RKO (cell line): ENCODE results near the gene EIF3F.

ENCODE experiments used
- DNase-seq: peaks from one replicate; pipeline ENCODE4 v3.0.0-alpha.2; 2016; ENCODE audit warnings: low spot score

EIF3F gene

DNA sequence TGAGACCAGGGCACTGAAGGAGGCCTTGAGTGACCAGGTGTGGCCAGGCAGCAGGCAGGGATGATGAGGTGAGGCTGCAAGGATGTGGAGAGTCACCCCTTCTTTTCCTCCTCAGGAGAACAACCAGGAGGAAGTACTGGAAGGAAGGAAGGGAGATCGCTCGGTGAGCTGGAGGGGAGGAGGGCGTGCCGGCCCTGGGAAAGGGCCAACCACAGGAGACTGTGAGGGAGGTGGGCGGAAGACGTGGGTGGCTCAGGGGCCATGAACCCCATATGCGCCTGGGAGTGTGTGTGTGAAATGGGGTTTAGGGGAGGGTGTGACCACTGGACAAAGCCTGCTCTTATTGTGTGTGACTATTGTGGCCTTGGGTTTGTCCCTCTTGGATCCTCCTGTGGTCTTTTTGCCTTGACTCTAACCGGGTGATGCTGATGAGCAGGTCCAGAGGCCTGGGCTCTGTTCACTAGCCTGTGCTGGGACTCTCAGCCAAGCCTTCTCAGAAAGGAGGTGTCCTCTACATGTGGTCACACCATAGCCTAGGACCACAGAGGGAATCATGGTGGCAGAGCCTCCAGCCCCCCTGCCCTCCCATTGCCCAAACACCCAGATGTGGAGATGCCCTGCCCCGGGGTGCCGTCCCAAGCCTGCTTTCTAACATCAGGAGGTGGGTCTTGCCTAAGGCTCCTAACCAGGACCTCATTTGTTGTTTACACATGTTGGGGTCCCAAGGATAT lies 52.6 kb downstream of the EIF3F start:
- no peak for DNase-seq

DNA sequence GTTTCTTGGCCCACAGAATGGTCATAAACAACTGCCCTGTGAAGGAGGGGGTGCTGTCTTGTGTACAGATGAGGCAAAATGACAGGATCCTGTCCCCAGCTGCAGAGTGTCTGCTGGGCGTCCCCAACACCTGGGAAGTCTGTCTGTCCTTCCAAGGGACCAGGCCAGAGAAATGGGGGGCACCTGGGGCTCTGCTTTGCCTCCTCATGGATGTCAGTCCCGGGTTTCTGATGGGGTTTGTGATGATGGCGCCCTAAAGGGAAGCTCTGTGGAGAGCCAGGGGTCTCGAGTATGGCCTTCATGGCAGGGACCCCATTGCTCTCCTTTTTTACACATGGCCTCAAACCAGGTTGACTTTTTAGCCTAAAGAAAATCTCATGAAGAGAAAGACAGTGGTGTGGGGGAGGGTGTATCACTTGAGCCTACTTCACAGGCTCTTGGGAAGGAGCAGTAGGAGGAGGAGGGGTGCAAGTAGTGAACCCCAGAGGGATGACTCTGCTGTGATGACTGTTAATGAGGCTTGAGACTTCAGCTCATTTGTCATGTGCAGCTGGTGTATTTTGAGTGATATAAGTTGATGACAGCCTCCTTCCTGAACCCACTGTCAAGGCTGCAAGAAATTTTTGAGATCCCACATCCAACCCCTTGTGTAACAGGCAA lies 53.3 kb downstream of the EIF3F start:
- DNase-seq = no peak

DNA sequence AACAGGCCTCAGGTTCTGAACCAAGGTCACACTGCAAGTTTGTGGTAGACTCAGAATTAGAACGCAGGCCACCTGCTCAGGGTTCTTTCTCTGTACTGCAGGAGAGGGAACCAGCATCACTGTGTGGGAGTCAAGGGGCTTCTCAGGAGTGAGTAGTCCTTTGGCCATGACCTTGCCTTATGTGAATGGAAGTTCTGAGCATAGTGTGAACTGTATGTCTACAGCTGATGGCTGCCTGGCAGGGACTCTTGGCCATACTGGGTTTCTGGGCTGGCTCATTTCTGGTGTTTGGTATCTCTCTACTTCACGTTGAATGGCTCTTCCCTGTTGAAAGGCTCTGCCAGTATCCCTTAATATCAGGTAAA lies 53.8 kb downstream of the EIF3F start:
- no peak for DNase-seq

DNA sequence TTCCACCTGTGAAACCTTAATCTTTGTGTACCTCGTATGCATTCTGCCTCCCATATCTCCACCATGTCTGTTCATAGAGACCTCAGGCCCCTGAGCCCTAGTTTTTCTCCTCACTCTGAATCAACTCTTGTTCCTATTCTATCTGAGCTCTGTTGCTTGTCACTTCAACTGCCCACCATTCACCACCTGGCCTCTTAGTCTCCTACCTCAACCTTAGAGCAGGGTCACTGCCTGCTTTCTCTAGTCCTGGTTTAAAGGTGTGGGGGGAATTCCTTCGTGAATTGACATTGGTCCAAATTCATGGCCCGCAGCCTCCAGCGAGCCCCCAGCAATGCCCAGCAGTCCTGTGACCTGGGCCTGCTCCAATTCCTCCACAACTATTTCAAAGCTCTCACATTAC lies 54.4 kb downstream of the EIF3F start:
- DNase-seq = no peak

DNA sequence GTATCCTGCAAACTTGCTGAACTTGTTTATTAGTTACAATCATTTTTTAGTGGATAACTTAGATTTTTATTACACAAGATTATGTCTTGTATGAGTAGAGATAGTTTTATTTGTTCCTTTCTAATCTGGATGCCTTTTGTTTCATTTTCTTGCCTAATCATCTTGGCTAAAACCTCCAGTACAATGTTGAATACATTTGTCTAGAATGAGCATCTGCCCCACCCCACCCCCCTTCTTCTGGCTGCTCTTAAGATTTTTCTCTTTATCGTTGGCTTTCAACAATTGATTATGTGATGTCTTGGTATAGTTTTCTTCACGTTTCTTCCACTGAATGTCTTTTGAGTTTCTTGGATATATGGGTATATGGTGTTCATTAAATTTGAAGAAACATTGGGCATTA lies 56.6 kb downstream of the EIF3F start:
- no peak for DNase-seq

DNA sequence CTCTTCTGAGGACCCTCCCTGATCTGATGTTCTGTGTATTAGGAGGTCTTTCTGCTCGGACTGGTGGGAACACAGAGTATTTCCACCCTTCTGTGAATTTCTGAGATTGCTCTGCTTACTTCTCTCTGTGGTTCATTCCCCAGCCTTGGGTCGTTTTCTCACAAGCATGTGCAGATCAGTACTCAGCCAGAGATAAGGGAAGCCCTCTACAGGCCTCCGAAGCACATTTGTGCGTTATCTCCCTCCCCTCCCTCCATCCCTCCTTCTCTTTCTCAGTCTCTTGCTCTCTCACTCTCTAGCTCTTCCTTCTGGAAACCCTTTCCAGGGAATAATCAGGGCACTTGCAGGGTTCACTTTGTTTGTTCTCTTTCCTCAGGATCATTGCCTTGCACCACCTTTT lies 58.7 kb downstream of the EIF3F start:
- no peak for DNase-seq

DNA sequence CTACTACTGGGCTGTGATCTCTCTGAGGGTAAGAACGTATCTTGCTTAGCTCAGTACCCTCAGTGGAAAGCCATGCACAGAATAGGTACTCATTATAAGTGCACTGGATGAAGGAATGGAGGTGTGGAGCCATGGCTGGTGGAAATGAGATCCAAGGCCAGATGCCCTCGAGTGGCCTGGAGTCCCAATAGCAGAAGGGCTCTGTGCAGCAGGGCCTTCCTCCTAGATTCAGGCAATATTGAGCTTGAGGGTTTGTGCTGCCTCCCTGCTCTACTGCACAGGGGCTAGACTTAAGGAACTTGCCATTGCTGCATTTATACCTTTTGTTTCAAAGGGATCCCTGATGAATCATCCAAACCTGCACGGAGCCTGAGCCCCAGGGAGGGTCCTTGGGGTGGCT lies 60.2 kb downstream of the EIF3F start:
- no peak for DNase-seq

DNA sequence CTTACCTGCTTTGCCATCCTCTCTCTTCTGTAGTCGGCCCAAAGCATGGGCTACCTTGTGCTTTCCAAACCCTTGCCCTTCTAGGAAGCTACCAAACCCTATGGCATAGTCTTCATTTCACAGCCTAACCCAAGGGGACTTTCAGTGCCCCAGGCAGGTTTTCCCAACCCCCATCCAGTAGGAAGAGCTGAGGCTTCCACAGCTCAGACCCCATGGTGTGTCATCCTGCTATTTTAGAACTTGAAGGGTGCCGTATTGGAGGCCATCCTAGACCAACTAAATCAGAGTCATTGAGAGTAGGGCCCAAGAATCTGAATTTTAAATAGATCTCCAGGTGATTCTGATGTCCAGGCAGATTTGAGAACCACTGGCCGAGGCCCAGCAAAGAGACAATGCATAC lies 61.9 kb downstream of the EIF3F start:
- no peak for DNase-seq
